GM18517 (cell line): ENCODE results near the gene LRRC8C.

ENCODE experiments used
- ATAC-seq: cut with Tn5 transposase; IDR thresholded peaks from one replicate; pipeline ENCODE4 v1.9.1; 2021; ENCODE audit warnings: mild to moderate bottlenecking, moderate library complexity; ENCODE audit not compliant: unreplicated experiment

Gene LRRC8C

DNA sequence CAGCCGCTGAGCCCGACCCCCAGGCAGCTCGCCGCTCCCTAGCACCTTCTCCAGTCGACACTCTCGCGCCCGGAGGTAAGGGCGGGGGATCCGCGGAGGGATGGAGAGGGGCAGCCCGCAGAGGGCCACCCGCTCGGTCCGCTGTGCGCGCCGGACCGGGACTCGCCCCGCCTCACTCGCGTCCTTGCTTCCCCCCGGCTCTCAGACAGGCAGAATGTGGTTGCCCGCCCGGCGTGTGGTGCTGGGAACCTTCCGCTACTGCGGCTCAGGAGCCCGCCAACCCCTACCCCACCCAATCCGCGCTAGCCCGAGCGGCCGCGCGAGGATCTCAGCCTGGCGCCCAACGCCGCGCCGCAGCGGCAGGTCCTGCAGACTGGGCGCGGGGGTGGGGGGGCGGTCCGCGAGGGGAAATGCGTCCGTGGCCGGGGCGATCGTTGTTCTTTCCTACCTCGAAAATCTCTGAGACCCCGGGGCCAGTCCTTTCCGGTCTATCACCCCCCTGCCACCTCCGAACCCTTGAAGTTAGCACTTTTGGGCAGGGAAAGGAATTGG, 404 bp downstream of the LRRC8C start:
- ATAC-seq: peak; percentile 54

DNA sequence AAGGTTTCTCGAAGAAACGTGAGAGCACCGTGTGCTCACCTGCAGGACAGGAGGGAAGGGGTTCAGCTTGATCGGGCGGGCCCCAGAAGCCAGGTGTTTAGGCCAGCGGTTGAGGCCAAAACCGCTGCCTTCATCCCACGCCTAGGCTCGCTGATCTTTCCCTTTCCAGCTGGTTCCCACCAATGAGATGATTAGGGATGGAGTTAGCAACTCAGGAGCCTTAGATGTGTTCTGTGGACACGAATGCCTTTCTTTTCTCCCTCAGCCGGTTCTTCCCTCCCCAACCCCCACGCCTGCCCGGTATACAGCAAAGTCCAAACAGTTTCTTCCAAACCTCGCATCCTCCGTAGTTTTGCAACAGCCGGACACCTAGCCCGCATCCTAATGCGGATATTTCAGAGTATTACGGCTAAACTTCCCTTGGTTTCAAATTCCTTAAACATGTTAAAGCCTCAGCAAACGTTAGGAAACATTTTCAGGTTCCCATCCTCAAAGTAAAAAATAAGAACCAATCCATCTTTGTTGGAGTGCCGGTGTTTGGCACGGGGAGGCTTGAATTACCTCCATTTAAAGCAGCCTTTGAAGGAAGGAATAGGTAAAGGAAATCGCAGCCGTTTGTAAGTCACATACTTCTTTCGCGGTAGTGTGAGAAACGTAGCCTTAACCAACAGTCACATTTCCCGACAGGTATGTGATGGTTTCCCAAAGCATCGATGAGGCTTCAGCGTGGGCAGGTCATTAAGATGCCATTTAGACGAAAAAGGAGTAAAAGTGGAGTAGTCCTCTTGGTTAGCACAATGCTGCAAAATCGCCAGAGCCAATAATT, 1.1 kb downstream of the LRRC8C start:
- no peak for ATAC-seq

DNA sequence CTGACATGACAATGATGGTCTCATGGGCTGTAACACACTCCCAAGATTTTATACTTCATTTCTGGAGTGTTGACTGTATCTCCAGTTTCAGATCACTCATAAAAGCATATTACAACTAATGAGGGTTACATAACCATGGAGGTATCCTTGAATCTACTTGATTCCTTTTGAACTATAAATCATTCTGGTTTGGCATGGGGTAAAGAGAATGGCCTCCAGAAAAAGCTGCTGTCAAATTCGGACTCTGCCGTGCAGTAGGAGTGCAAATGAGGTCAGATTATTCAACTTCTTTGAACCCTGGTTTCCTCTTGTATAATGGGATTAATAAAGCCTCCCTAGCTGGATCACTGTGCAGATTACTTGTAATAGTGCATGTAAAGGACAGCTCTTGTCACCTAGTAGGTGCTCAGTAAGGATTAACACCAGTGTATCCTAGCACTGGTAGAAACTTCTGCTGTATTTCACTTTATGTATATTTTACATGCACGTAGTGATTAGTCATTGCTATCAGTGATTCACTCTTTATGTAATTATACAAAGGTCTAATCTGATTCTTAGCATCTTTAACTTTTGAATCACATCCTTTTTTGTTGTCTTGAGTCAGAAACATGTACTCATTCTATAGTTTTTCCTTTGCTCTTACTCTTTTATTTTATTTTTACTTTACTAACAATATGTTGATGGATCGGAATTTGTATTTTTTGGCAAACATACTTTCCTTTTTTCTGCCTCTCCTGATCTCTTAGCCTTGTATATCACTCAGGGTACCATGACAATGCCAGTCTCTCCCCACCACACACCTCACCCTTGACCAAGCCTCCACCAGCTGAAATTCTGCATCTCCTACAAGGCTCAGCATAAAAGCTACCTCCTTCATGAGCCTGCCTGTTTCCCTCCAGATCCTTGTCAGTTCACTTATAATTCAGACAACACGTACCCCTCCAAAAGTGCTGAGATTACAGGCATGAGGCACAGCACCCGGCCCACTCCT, 3.2 kb downstream of the LRRC8C start:
- no peak for ATAC-seq

DNA sequence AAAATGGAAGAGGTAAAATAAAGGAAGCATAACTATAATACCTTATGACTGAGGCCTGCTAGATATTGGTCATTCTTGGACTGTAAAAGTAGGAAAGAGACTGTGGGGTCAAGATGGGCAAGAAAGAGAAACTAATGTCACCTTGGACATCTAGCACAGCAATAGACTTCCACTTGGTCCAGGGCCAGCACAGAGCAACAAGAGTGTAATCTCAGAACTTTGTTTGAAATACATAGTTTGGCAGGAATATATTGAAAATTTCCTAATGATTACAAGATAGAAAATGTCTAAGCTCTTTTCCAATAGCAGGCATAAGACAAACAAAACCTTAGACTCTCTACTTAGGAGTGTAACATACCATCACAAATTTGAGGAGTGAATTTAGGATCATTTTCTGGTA, 4.6 kb downstream of the LRRC8C start:
- ATAC-seq: no peak

DNA sequence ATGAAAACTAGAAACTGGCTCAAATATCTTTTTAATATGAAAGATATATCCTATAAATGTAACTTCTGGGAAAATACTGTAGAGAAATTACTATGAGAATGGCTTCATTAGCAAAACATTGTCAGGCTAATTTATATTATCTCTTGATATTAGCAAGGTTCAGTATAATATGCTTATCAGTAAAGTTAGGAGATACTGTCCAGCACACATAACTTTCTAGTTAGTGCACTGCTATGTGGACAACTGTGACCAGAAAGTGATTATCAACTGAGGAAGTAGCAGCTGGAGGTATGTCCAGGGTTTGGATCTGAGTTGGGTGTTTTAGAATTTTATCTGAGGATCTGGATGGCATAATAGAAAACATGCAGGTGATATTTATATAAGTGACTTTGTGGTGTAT, 7.5 kb downstream of the LRRC8C start:
- ATAC-seq: no peak

DNA sequence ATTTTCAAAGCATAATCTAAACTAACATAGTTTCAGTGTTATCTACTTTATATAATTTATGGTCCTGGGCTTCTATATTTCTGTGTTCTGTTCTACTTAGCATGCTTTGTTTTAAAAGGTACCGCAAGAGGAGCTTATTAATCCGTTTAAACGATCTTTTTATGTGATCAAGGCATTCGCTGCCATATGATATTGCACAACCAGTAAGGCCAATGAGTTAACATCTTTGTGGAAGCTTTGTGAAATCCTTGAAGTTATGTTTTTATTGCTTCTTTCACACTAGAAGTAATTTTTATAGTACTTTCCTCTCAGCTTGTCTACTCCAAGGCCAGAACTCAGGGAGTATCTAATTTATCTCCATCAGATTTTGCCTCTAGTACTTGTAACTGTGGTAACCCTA, 8.9 kb downstream of the LRRC8C start:
- ATAC-seq: no peak

DNA sequence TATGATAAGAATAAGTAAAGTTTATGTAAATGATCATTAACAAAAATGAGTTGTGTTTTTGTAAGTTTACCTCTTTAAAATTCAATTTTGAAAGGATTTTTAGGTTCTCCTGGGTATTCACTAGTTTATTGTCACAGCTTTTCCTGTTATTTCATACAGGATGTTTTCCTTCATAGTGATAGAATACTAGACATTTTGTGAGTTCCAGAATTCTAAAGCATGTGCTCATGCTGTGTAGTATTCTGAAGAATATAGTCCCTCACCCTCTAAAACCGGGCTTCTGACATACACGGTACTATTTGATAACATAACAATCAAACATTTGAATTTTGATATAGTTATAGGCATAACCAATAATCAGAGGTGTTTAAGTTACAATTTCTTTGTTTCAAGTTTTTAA, 10.7 kb downstream of the LRRC8C start:
- no peak for ATAC-seq

DNA sequence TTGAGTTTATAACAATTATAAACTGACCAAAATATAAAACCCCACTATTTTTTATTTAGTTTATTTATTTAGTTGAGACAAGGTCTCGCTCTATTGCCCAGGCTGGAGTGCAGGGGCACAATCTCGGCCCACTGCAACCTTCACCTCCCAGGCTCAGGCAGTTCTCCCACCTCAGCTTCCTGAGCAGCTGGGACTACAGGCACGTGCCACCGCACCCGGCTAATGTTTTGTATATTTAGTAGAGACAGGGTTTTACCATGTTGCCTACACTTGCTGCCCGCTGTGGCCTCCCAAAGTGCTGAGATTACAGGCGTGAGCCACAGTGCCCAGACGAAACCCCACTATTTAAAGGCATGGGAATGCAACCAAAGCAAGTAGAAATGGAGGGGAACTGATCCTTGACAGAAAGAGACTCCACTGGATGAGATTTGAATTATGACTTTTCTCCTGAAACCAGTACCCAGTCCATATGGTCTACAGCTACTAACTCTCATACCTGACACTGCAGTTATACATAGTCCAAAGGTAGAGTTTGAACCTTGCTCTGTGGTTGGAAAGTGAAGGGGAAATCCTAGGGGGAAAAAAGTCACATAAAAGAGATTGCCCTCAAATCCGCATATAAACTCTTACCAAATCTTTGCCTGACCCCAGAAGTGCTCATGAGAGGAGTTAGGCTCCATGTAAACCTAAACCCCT, 11.3 kb downstream of the LRRC8C start:
- ATAC-seq: no peak

DNA sequence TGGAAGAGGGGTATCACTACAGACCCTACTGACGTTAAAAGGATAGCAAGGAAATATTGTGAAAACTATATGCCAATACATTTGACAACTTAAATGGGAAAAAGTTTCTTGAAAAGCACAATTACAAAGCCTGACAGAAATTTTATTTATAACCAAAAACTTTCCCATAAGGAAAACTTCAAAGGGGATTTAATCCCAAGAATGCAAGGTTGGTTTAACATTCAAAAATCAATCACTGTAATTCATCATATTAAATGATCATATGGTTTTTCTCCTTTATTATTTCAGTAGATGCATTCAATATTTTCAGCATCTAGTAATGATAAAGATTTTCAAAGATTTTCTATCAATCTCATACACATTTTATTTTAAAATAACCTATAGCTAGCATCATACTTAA, 13.3 kb downstream of the LRRC8C start:
- ATAC-seq: no peak

DNA sequence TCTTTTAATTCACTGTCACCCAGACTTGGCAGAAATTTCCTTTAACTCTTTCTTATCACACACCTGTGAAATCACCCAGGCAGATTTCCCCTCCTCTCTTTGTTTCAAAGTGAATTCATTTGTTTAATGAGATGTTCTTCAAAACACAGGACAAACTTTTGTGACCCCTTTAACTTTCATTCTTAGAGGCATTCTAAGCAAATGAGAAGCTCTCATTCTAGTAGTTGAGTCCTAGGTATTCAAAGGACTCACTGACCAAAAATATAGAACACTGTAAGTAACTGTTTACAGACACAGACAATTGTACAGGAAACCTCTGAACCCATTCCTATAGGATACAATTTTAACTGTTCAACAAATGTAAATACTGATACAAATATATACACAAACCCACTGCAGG, 16.9 kb downstream of the LRRC8C start:
- ATAC-seq: no peak

DNA sequence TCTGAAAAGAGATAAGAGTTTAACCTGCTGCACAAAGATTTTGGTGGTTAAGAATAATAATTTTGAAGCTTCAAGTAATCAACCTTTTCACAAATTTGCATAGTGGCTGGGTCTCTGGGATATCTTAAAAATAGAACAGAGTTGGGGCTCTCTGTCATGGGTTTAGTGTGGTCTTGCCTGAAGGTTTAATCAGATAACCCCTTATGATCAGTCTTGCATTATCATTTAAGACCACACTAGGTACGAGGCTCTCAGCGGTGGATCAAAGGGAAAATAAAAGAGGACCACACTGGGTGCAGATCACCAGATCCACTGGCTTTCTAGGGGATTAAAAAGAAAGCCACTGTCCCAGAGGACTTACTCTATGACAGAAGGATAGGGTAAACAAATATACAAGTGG, 19.5 kb downstream of the LRRC8C start:
- ATAC-seq: no peak

DNA sequence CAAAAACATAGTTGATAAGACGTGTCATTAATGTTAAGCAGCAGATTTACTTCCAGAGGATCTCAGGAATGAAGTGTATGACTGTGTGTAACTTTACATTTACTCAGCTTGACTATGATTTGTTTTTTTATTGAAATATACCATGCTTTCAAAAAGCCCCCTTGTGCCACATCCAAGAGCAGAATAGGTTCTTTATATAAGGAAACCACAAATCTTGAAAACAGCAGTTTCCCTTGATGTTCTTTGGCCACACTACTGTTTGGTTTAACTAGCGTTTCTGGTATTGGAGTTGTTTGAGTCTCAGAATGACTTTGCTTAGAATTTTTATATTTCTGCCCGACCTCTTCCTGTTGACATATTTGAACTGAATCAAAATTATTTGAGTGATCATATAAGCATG, 25.0 kb downstream of the LRRC8C start:
- peak; percentile 71 for ATAC-seq

DNA sequence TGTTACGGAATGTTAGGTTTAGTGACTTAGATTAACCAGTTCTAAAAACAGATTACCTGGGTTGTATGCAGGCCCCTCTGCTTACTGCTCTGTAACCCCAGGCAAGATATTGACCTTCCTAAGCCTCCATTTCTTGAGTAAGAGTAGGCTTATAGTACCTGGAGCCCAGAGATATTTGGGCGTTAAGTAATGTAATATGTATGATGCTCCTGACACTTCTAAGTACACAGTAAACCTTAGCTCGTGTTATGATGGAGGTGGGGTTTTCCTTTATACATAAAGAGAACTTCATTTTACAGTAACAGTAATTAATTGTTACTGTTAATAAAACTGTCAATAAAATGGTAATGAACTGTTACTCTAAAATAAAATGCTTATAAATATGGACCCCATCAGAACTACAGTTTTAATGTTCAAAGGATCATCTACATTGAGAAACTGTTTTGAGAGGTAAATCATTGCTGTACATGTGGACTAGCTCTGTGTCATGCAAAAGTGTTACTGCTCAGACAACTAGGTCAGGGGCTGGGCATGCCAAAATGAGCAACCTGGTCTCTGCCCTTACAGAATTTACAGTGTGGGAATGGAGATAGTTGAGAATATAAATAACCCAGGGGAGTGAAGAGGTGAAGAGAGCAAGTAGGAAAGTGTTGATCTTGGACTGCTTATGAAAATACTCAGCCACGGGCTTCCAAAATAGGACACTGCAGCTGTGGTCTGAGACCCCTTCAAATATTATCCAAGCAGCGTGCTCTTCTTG, 26.6 kb downstream of the LRRC8C start:
- no peak for ATAC-seq

DNA sequence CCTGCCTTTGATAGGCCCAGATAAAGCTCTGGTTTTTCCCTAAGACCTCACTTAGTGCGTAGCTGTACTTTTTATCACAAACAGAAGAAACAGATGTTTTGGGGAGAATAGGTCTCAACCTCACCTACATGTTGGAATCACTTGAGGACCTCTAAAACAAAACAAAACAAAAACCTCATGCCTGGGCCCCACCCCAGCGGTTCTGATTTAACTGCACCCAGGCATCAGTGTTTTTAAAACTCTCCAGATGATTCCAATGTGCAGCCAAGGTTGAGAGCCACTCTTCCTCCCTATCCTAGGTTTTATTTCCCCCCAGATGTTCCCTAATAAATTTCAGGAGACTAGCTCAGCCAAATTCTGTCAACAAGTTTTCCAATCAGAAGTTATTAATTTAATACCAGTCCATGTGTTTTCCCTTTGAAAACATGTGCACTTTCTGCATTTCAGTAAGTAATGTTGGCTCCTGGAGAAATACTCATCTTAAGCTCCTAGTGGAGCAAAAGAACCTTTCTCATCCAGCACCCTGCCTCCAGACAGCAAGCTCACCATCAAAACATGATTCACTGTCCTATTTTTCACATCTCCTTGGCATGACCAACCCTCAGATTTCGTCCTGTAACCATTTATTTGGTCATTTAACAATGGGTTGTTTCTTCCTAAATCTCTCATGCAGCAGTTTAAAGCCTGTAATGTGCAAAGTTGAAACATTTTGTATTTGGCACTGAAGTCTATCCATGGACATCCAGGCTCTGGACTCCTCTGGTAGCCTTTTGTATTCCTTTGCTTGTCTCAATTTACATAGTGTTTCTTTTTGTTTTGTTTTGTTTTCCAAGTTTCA, 27.5 kb downstream of the LRRC8C start:
- ATAC-seq: no peak

DNA sequence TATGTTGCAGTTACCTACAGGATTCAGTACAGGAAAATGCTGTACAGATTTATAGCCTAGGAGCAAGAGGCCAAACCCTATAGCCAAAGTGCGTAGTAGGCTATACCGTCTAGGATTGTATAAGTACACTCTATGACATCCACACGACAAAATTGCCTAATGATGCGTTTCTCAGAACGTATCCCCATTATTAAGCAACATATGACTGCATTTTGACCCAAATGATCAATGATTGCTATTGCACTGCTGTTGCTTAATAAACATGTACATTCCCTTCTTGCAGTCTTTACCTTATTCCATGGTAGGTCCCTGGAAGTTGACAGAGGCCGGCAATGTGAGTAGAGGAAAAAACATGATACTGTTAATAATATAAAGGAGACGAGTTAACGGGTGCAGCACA, 33.0 kb downstream of the LRRC8C start:
- no peak for ATAC-seq

DNA sequence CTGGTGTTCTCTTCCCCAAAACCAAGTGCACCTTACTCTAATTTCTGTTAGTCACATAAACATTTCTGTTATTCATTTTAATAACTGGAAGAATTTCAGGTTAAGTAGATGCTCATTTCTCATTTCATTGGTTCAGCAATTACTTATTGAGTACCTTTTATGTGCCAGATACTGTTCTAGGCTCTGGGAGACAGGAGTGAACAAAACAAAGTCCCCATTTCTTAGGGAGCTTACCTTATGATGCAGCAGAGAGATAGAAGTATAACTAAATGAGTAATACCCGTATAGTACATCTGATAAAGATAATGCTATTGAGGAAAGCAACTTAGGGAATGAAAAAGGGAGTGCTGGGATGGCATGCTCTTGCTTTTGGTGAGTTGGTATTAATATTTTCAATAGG, 33.7 kb downstream of the LRRC8C start:
- ATAC-seq: no peak

DNA sequence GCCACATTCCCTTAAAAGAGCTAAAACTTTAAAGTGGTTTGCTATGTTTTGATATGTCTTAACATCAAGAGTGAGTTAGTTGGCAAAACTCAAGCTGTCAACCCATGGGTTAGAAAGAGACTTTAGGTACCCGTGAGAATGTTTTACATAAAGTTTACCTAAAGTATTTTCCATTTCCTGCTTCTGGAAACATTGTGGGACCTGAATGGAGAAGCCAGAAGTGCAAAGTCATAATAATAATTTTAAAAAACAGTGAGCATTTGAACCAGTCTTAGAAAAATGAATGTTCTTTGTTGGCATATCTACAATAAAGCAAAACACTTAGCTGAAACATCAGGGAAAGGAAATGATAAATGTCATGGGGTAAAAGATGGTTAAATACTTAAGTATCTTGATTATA, 34.8 kb downstream of the LRRC8C start:
- ATAC-seq: no peak

DNA sequence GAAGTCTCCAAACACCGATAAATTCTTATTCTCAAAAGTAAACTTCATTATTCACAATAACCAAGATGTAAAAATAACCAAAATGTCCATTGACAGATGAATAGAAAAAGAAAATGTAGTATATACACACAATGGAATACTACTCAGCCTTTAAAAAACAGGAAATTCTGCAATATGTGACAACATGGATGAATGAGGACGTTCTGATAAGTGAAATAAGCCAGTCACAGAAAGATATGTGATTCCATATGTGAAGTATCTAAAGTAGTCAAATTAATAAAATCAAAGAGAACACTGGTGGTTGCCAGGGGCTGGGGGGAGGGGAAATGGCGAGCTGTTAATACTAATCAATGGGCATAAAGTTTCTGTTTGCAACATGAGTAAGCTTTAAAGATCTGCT, 36.0 kb downstream of the LRRC8C start:
- no peak for ATAC-seq

DNA sequence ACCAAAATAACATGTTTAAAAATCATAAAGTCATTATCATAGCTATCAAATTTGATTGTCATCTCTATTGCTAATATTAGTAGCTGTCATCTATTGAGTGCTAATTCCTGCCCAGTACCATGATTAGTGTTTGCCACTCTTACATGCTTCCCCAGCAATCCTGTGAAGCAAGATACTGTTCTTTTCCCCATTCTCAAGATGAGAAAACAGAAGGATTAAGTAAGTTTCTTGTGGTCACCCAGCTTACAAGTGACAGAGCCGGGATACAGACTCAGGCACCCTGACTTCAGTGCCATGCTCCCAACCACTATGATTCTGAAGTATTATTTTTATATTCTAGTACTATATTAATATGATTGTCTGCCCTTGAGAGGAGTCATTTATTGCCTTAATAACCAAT, 36.5 kb downstream of the LRRC8C start:
- ATAC-seq: no peak
